DOHH2 (cell line): ENCODE measurements around the gene SPAST.

Source experiments
- CTCF ChIP-seq: fragments of 200-600 bp; sonication (generic); IDR thresholded peaks from one replicate; pipeline ENCODE4 v1.5.1; 2014; ENCODE audit warnings: antibody characterized with exemption, mild to moderate bottlenecking, low read depth, low read length; ENCODE audit not compliant: poor library complexity, severe bottlenecking
- EZH2phosphoT487 ChIP-seq: fragments of 200-600 bp; sonication (generic); IDR thresholded peaks from 2 replicates; pipeline ENCODE4 v1.6.1; 2017; ENCODE audit warnings: borderline replicate concordance, mild to moderate bottlenecking, antibody characterized with exemption, low read length, moderate library complexity, mixed read lengths

DNA sequence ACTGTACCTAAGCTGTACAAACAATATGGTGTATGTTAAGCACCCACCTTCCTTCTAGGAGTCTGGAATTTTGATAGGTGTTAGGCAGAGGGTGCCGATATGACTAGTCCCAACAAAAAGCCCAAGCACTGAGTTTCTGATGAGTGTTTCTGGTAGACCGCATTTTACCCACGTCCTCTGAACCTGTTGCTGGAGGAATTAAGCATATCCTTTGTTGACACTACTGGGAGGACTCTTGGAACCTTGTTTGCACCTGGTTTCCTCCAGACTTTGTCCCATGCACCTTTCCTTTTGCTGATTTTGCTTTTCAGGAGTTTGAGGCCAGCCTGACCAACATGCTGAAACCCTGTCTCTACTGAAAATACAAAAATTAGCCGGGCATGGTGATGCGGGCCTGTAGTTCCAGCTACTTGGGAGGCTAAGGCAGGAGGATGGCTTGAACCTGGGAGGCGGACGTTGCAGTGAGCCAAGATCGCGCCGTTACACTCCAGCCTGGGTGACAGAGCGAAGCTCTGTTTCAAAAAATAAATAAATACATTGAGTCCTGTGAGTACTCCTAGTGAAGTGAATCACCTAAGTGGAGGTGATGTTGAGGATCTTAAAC is 11.4 kb upstream of the SPAST start:
- no peak for TF ChIP-seq CTCF
- no peak for TF ChIP-seq EZH2phosphoT487
